GM12873 (cell line): ENCODE data around the gene DOCK3.

Experiments used
- TF ChIP-seq, protein P1 (sequence below): IDR thresholded peaks from 2 replicates; pipeline ENCODE4 v1.5.1; 2012; ENCODE audit warnings: low read depth, mild to moderate bottlenecking, moderate library complexity, low read length, control low read depth; ENCODE audit not compliant: insufficient read depth; ENCODE audit errors: missing control alignments

The DOCK3 gene

DNA sequence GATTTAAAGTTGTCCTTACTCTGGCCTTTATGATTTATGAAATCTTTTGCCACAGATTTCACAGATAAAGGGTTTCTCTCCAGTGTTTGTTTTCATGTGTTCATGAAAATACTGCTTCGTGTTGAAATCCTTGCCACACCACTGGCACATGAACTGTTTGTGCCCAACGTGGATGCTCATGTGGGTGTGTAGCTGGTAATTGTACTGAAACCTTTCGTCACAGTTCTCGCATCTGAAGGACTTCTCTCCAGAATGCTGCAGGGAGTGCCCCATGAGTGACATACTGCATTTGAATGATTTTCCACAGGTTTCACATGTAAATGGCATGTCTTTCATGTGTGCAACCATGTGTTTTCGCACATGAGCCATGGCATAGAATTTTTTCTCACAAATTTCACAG lies 111.9 kb downstream of the DOCK3 start:
- TF ChIP-seq, protein P1, sequence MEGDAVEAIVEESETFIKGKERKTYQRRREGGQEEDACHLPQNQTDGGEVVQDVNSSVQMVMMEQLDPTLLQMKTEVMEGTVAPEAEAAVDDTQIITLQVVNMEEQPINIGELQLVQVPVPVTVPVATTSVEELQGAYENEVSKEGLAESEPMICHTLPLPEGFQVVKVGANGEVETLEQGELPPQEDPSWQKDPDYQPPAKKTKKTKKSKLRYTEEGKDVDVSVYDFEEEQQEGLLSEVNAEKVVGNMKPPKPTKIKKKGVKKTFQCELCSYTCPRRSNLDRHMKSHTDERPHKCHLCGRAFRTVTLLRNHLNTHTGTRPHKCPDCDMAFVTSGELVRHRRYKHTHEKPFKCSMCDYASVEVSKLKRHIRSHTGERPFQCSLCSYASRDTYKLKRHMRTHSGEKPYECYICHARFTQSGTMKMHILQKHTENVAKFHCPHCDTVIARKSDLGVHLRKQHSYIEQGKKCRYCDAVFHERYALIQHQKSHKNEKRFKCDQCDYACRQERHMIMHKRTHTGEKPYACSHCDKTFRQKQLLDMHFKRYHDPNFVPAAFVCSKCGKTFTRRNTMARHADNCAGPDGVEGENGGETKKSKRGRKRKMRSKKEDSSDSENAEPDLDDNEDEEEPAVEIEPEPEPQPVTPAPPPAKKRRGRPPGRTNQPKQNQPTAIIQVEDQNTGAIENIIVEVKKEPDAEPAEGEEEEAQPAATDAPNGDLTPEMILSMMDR, result no peak

DNA sequence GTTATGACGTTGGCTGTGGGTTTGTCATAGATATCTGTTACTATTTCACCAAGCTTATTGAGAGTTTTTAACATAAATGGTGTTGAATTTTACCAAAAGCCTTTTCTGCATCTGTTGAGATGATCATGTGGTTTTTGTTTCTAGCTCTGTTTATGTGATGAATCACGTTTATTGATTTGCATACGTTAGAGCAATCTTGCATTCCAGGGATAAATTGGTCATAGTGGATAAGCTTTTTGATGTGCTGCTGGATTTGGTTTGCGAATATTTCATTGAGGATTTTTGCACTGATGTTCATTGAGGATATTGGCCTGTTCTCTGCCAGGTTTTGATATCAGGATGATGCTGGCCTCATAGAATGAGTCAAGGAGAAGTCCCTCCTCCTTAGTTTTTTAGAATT lies 117.8 kb downstream of the DOCK3 start:
- TF ChIP-seq, protein P1, result no peak

DNA sequence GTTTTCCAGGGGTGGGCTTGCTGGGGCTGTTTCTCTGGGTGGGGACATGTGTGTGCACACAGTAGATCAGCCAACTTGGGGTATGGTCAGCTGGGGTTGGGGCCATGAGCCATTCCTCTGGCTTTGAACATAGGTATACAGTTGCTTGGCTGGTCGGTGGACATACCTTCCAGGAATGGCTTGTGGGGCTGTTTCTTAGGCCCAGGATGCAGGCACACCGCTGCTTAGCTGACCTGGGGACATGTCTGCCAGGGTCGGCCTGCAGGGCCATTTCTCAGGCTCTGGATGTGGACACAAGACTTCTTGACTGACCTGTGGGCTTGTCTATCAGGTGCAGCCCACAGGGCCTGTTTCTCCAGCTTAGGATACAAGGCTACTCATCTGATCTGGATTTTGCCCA lies 130.6 kb downstream of the DOCK3 start:
- TF ChIP-seq, protein P1, result no peak

DNA sequence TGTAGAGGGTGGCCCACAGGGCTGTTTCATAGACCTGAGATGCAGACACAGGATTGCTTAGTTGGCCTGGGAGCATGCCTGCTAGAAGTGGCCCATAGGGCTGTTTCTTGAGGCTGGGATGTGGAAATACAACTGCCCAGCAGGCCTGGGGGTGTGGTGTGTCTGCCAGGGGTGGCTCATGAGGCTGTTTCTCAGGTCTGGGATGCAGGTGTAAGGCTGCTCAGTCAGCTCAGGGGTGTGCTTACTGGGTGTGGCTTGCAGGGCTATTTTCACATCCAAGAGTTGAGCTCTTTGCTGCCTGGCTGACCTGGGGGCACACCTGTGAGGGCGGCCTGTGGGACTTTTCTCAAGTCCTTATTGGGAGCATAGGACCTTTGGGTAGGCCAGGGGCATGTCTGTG lies 131.3 kb downstream of the DOCK3 start:
- TF ChIP-seq, protein P1, result no peak

DNA sequence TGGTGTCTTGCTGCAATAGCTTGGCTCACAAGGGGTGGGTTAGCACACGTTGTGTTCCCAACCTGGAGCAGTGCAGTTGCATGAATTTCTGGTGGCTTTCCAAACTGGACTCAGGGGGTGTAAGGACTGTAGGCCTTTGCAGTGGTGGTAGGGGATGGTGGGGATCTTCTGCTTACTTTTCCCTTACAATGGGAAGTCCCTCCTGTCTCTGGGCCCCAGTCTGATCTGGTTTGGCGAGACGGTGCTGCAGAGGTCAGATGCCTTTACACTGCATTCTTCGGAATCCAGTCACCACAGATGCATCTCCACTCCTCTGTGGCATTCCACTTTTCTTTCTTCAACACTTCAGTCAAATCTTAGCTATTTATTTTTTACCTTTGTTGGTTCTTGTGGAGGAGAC lies 132.1 kb downstream of the DOCK3 start:
- TF ChIP-seq, protein P1, result no peak

DNA sequence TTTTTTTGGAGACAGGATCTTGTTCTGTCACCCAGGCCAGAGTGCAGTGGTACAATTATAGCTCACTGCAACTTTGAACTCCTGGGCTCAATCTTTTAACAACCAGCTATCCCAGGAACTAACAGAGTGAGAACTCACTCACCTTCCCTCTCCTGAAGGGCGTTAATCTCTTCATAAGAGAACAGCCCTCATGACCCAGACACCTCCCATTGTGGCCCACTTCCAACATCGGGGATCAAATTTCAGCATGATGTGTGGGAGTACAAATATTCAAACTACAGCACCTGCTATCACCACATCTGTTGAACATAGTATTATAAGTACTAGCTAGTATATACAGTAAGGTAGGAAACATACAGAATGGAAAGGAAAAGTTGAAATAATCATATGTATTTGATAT lies 132.5 kb downstream of the DOCK3 start:
- TF ChIP-seq, protein P1, result no peak

DNA sequence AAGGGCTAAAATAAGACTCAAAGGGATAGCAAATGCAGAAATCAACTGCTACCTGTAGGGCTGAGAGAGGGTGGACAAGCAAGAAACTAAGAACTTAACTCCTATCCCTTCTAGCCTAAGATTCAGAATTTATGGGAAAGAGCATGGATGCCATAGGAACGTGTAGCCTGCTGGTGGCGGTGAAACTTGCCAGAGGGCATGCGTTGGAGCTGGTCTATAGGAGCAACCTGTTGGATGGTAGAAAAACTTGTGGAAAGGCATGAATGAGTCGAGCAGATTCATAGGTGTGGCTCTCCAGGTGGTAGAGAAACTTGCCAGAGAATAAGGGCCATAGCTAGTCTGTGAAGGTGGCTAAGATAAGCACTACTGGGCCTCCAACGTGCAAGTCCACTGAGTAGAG lies 137.2 kb downstream of the DOCK3 start:
- TF ChIP-seq, protein P1, result no peak
